MM.1S (cell line): ENCODE measurements around the gene EFNA3.

Experiments
- DNase-seq: peaks from one replicate; pipeline ENCODE4 v3.0.0-alpha.2; 2015
- H2AFZ ChIP-seq: fragments of 300-600 bp; sonication (generic); 2 replicates; pipeline ENCODE4 v1.6.0; 2016; ENCODE audit warnings: antibody characterized with exemption, low read length
- H3F3A ChIP-seq: fragments of 300-600 bp; sonication (generic); 2 replicates; pipeline ENCODE4 v1.6.1; 2016; ENCODE audit warnings: mild to moderate bottlenecking, antibody characterized with exemption, low read length, moderate library complexity, mixed read lengths; ENCODE audit not compliant: insufficient read depth
- H3K27ac ChIP-seq: fragments of 300-600 bp; sonication (generic); 2 replicates; pipeline ENCODE4 v1.5.1; 2016; ENCODE audit warnings: mild to moderate bottlenecking, low read length
- H3K27me3 ChIP-seq: fragments of 300-600 bp; sonication (generic); replicated peaks from 2 replicates; pipeline ENCODE4 v1.6.0; 2016; ENCODE audit warnings: low read length; ENCODE audit not compliant: insufficient read depth
- H3K36me3 ChIP-seq: fragments of 300-600 bp; sonication (generic); replicated peaks from 2 replicates; pipeline ENCODE4 v1.6.1; 2016; ENCODE audit warnings: mild to moderate bottlenecking, low read length, mixed read lengths; ENCODE audit not compliant: insufficient read depth
- H3K4me1 ChIP-seq: fragments of 300-600 bp; sonication (generic); 2 replicates; pipeline ENCODE4 v1.6.1; 2016; ENCODE audit warnings: low read length, mixed read lengths
- H3K4me2 ChIP-seq: fragments of 300-600 bp; sonication (generic); 2 replicates; pipeline ENCODE4 v1.6.0; 2016; ENCODE audit warnings: low read depth, low read length
- H3K4me3 ChIP-seq: fragments of 300-600 bp; sonication (generic); 2 replicates; pipeline ENCODE4 v1.5.1; 2016; ENCODE audit warnings: low read length, mixed read lengths
- H3K79me2 ChIP-seq: fragments of 300-600 bp; sonication (generic); 2 replicates; pipeline ENCODE4 v1.6.1; 2016; ENCODE audit warnings: mixed run types, low read length, mixed read lengths
- H3K9ac ChIP-seq: fragments of 300-600 bp; sonication (generic); 2 replicates; pipeline ENCODE4 v1.6.1; 2016; ENCODE audit warnings: low read length, mixed read lengths
- H3K9me2 ChIP-seq: fragments of 300-600 bp; sonication (generic); replicated peaks from 2 replicates; pipeline ENCODE4 v1.6.1; 2016; ENCODE audit warnings: mild to moderate bottlenecking, low read length, mixed read lengths; ENCODE audit not compliant: insufficient read depth
- H3K9me3 ChIP-seq: fragments of 300-600 bp; sonication (generic); replicated peaks from 2 replicates; pipeline ENCODE4 v1.6.1; 2016; ENCODE audit warnings: mild to moderate bottlenecking, low read length, mixed read lengths; ENCODE audit not compliant: insufficient read depth
- H4K20me1 ChIP-seq: fragments of 300-600 bp; sonication (generic); 2 replicates; pipeline ENCODE4 v1.6.1; 2016; ENCODE audit warnings: mild to moderate bottlenecking, low read length, moderate library complexity, mixed read lengths; ENCODE audit not compliant: insufficient read depth
- EZH2 ChIP-seq: fragments of 300-600 bp; sonication (generic); optimal IDR thresholded peaks from 2 replicates; pipeline ENCODE3; 2017; ENCODE audit warnings: low read depth, mild to moderate bottlenecking, antibody characterized with exemption, low read length, mixed read lengths
- EZH2phosphoT487 ChIP-seq: fragments of 300-600 bp; sonication (generic); IDR thresholded peaks from 2 replicates; pipeline ENCODE4 v1.6.1; 2018; ENCODE audit warnings: antibody characterized with exemption, low read length
- TF ChIP-seq, protein P1 (sequence below): fragments of 300-600 bp; sonication (generic); IDR thresholded peaks from 2 replicates; pipeline ENCODE4 v1.5.1; 2016; ENCODE audit warnings: antibody characterized with exemption, low read length, mixed read lengths

The EFNA3 gene

DNA sequence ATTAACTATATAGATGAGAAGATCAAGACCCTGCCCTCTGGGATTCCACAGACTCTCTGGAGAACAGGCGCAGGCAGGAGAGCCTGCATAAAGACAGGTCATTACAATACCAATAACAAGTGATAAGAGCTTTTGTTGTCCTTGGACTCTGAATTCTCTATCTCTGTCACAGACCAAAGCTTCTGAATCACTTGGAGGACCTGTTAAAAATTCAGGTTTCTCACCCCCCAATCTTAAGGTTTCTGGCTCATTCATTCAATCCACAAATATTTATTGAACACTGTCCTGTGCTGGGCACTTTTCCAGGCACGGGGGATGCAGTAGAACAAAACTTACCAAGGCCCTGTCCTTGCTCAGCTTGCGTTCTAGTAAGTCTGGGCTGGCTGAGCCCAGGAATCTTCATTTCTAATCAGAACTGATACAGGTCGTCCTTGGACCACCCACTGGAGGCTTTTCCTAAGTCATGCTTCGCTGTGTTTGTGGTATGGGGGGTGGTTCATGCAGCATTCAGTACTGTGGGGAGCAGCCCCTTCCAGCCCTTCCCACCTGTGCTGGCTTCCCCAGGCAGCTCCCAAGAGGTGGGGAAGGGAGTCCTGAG, 13.7 kb upstream of the EFNA3 start:
- TF ChIP-seq EZH2phosphoT487 = no peak
- TF ChIP-seq, protein P1, sequence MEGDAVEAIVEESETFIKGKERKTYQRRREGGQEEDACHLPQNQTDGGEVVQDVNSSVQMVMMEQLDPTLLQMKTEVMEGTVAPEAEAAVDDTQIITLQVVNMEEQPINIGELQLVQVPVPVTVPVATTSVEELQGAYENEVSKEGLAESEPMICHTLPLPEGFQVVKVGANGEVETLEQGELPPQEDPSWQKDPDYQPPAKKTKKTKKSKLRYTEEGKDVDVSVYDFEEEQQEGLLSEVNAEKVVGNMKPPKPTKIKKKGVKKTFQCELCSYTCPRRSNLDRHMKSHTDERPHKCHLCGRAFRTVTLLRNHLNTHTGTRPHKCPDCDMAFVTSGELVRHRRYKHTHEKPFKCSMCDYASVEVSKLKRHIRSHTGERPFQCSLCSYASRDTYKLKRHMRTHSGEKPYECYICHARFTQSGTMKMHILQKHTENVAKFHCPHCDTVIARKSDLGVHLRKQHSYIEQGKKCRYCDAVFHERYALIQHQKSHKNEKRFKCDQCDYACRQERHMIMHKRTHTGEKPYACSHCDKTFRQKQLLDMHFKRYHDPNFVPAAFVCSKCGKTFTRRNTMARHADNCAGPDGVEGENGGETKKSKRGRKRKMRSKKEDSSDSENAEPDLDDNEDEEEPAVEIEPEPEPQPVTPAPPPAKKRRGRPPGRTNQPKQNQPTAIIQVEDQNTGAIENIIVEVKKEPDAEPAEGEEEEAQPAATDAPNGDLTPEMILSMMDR = no peak
- no peak for TF ChIP-seq EZH2
- no peaks in the 10 kb centered on the region for H3K9me3 ChIP-seq
- H3F3A ChIP-seq = peaks cover 17% of the 10 kb centered on the region
- DNase-seq = no peak
- no peak overlapping the region for H3K27ac ChIP-seq
- H3K9ac ChIP-seq = no peak overlapping the region
- H3K27me3 ChIP-seq = no peaks in the 10 kb centered on the region
- 0 out of 2 replicates have a peak, but pooled peaks cover 8% of the 10 kb centered on the region for H3K79me2 ChIP-seq
- H3K4me1 ChIP-seq = peaks cover 13% of the 10 kb centered on the region
- H2AFZ ChIP-seq = no peak overlapping the region
- no peaks in the 10 kb centered on the region for H3K9me2 ChIP-seq
- no peaks in the 10 kb centered on the region for H3K36me3 ChIP-seq
- H3K4me3 ChIP-seq = no peak overlapping the region
- no peaks in the 10 kb centered on the region for H4K20me1 ChIP-seq
- H3K4me2 ChIP-seq = no peak overlapping the region

- TF ChIP-seq EZH2phosphoT487 (no peak), EZH2 (no peak)
- TF ChIP-seq, protein P1 = no peak
- H3K9me3 ChIP-seq = no peaks in the 10 kb centered on the region
- no peak overlapping the region for H2AFZ ChIP-seq
- H3K9me2 ChIP-seq = no peaks in the 10 kb centered on the region
- no peaks in the 10 kb centered on the region for H4K20me1 ChIP-seq
- no peaks in the 10 kb centered on the region for H3K27me3 ChIP-seq
- peaks cover 21% of the 10 kb centered on the region for H3F3A ChIP-seq
- no peak for DNase-seq
- no peak overlapping the region for H3K4me3 ChIP-seq
- H3K4me2 ChIP-seq = no peak overlapping the region
- no peak overlapping the region for H3K9ac ChIP-seq
- H3K79me2 ChIP-seq = 0 out of 2 replicates have a peak, but pooled peaks cover 7% of the 10 kb centered on the region
- no peaks in the 10 kb centered on the region for H3K36me3 ChIP-seq
- no peak overlapping the region for H3K27ac ChIP-seq
- H3K4me1 ChIP-seq = peaks cover 16% of the 10 kb centered on the region
These were observed 11.9 kb upstream of the EFNA3 start for GRCh38 chr1:155066777-155067176.

DNA sequence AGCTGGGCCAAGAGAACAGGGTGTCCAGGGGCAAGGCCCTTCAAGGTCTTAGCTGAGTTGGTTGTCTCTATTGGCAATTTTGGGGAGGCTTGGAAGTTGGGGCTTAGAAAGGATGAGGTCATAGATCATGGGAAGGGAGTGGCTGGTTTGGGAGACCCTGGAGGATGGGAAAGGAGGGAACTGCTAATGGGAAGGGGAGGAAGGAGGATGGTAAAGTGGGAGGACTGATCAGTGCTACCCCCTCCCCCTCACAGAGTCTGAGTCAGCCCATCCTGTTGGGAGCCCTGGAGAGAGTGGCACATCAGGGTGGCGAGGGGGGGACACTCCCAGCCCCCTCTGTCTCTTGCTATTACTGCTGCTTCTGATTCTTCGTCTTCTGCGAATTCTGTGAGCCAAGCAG, 10.0 kb upstream of the EFNA3 start:
- Histone ChIP-seq H4K20me1 (no peaks in the 10 kb centered on the region), H3K27ac (no peak overlapping the region), H3K79me2 (0 out of 2 replicates have a peak, but pooled peaks cover 5% of the 10 kb centered on the region), H3K9me2 (no peaks in the 10 kb centered on the region), H3K4me3 (no peak overlapping the region), H3K4me2 (no peak overlapping the region), H3K9ac (no peak overlapping the region), H3K27me3 (no peaks in the 10 kb centered on the region), H3F3A (peaks cover 14% of the 10 kb centered on the region), H3K36me3 (no peaks in the 10 kb centered on the region), H3K4me1 (peaks cover 14% of the 10 kb centered on the region), H2AFZ (no peak overlapping the region), H3K9me3 (no peaks in the 10 kb centered on the region)
- DNase-seq = no peak
- TF ChIP-seq, protein P1 = no peak
- TF ChIP-seq EZH2phosphoT487 (no peak), EZH2 (no peak)
